Peyer's patch (tissue), 4 donors: ENCODE data around the gene ZNF526. TPM values are rescaled to one million over a fixed set of nuclear protein-coding genes. Genes with fewer than 3 reads are reported as not detected.

Experiments
- DNase-seq, 3 donors: peaks; one replicate each; pipeline ENCODE4 v3.0.0-alpha.2; 2017 to 2019
- H3K27ac ChIP-seq, 4 donors: fragments of 200-600 bp; sonication (generic); one replicate each; pipeline ENCODE4 v1.5.1; 2016 to 2019
- H3K27me3 ChIP-seq, 2 donors: fragments of 200-600 bp; sonication (generic); one replicate each; pipeline ENCODE4 v1.5.1; 2019
- H3K36me3 ChIP-seq, 3 donors: fragments of 200-600 bp; sonication (generic); one replicate each; pipeline ENCODE4 v1.5.1; 2016 to 2019
- H3K4me1 ChIP-seq, 4 donors: fragments of 200-600 bp; sonication (generic); one replicate each; pipeline ENCODE4 v1.5.1; 2016 to 2019
- H3K4me3 ChIP-seq, 4 donors: fragments of 200-600 bp; sonication (generic); 1 replicate in 3 of 4; 2 replicates in 1 of 4; pipeline ENCODE4 v1.5.1; 2016 to 2019; ENCODE audit warnings: mild to moderate bottlenecking in 1 of 4
- H3K9me3 ChIP-seq, 4 donors: fragments of 200-600 bp; sonication (generic); one replicate each; pipeline ENCODE4 v1.5.1; 2016 to 2019; ENCODE audit warnings: mild to moderate bottlenecking in 1 of 4
- CTCF ChIP-seq, 6 experiments: fragments of 450-650 bp in 4 of 6; fragments of 200-600 bp in 2 of 6; sonication (generic) in 1 of 6; IDR thresholded peaks; one replicate each; pipeline ENCODE4 v1.5.1; 2017 to 2019; ENCODE audit warnings: antibody characterized with exemption in 6 of 6, mild to moderate bottlenecking in 3 of 6, moderate library complexity in 1 of 6
- POLR2A ChIP-seq, 2 donors: fragments of 450-650 bp; IDR thresholded peaks; one replicate each; pipeline ENCODE4 v1.5.1; 2017; ENCODE audit warnings: antibody characterized with exemption in 2 of 2, mild to moderate bottlenecking in 2 of 2, moderate library complexity in 2 of 2
- total RNA-seq, 4 donors: library from RNA; depleted of rRNA; stranded (reverse); fragments of >200 nt; gene quantifications; one replicate each; pipeline ENCODE4 v1.1.0, GENCODE V29; 2016

Gene ZNF526, protein sequence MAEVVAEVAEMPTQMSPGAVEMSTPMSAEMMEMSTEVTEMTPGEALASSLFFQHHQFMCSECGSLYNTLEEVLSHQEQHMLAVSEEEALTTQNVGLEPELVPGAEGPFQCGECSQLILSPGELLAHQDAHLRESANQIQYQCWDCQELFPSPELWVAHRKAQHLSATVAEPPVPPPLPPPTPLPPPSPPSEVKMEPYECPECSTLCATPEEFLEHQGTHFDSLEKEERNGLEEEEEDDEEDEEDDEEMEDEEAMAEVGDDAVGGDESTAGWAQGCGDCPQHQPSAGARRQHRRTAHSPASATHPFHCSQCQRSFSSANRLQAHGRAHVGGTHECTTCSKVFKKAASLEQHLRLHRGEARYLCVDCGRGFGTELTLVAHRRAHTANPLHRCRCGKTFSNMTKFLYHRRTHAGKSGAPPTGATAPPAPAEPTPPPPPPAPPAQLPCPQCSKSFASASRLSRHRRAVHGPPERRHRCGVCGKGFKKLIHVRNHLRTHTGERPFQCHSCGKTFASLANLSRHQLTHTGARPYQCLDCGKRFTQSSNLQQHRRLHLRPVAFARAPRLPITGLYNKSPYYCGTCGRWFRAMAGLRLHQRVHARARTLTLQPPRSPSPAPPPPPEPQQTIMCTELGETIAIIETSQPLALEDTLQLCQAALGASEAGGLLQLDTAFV
- 10 to 100 TPM in 3 of 4 donors, 1 to 10 TPM in 1; 9.1 to 14.0 (median 12.3) TPM for total RNA-seq

DNA sequence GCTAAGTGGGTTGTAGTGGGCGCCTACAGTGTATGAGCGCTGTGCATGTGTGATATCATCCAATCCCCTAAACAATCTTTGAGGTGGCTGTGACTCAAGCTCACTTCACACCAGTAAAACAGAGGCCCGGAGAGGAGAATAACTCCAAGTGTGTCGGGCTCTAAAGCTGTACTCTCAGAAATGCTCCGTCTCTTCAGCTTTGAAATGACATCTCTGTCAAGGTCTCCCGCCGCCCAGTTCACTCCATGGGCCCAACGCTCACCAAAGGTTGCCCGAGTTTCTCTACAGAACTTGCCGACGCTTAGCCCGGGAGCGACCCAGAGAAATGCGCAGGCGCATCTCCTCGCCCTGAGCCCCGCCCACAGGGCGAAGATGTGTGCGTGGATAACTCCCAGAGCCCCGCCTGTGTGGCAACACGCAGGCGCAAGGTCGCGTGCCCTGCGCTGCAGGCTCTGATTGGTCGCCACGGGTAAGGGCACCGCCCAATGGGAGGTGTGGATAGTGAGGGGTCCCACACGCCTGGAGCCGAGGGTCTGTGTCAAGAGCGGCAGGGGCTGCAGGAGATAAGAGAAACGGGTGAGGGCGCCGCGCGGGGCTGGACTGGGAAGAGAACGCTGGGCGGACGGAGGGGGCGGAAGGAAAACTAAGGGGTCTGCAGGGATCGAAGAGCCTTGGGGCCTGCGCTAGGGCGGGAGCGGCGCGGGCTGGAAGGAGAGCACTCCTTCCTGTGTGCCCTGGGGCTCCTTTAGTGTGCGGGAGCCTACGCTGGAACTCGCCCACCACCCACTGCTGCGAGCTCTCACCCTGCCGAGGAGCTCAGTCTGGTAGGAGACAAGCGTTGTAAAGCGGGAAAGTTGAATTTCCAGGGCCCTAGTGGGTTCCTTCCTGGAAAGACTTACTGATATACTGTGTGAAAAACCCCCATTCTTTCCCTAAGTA, at the start of gene ZNF526:
Gene ZNF526 (plus strand): TSS at position 501 of the 939 bp plus-strand sequence. CDS start 4,092 bp downstream, outside the sequence.
- H3K27ac ChIP-seq: peak within 1 kb of the TSS; percentile 80 to 90 (median 86)
- peak in 1 of 6 experiments; percentile 10 for TF ChIP-seq CTCF (IDR thresholded peaks at IDR 0.05)
- TF ChIP-seq POLR2A (IDR thresholded peaks at IDR 0.05): peak; percentile 60 to 62
- peak; percentile 97 to 99 (median 98) for DNase-seq
- peaks cover 0 to 14% (median 0%) of the 10 kb centered on the region in 3 donors for H3K36me3 ChIP-seq
- no peaks in the 10 kb centered on the region for H3K27me3 ChIP-seq
- H3K9me3 ChIP-seq: no peaks in the 10 kb centered on the region
- peak within 1 kb of the TSS; percentile 63 to 77 (median 74) for H3K4me3 ChIP-seq
- peaks cover 0 to 49% (median 24%) of the 10 kb centered on the region in 4 donors for H3K4me1 ChIP-seq

GRCh38 chr19:42170715-42171114, 49.4 kb upstream of the ZNF526 start:
- Histone ChIP-seq H3K36me3 (no peaks in the 10 kb centered on the region), H3K4me1 (peaks cover 0 to 3% (median 1%) of the 10 kb centered on the region in 4 donors), H3K9me3 (no peaks in the 10 kb centered on the region), H3K4me3 (no peak overlapping the region), H3K27me3 (no peaks in the 10 kb centered on the region), H3K27ac (no peak overlapping the region)
- TF ChIP-seq POLR2A (IDR thresholded peaks at IDR 0.05) (no peak), CTCF (IDR thresholded peaks at IDR 0.05) (no peak)
- DNase-seq: no peak

DNA sequence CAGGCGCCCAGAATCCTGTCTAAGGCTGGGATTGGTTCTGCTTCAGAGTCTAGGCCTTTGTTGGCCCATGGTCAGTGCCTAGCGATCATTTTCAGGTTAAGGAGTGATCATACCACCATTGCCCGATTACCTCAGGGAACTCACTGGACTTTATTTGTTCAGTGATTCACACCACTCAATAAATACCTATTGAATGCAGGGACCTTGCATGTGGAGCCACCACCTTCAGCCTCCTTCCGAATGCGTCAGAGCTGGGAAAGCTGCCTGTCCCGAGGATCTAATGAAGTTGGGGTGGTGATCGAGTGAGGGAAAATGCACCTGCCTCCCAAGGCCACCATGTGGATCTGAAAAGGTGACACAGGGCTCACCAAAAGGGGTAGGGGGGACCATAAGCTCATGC, 47.9 kb upstream of the ZNF526 start:
- H3K36me3 ChIP-seq: no peaks in the 10 kb centered on the region
- no peak overlapping the region for H3K4me3 ChIP-seq
- peaks cover 0 to 3% of the 10 kb centered on the region in 2 donors for H3K27me3 ChIP-seq
- TF ChIP-seq CTCF (IDR thresholded peaks at IDR 0.05): no peak
- TF ChIP-seq POLR2A (IDR thresholded peaks at IDR 0.05): no peak
- peaks cover 0 to 15% (median 10%) of the 10 kb centered on the region in 4 donors for H3K4me1 ChIP-seq
- no peaks in the 10 kb centered on the region for H3K9me3 ChIP-seq
- H3K27ac ChIP-seq: no peak overlapping the region
- DNase-seq: no peak

GRCh38 chr19:42173695-42174094, 46.4 kb upstream of the ZNF526 start:
- H3K4me1 ChIP-seq: peaks cover 0 to 15% (median 12%) of the 10 kb centered on the region in 4 donors
- no peak for DNase-seq
- H3K27ac ChIP-seq: no peak overlapping the region
- H3K4me3 ChIP-seq: no peak overlapping the region
- H3K27me3 ChIP-seq: peaks cover 0 to 10% of the 10 kb centered on the region in 2 donors
- H3K9me3 ChIP-seq: no peaks in the 10 kb centered on the region
- H3K36me3 ChIP-seq: no peaks in the 10 kb centered on the region
- TF ChIP-seq POLR2A (IDR thresholded peaks at IDR 0.05): no peak
- no peak for TF ChIP-seq CTCF (IDR thresholded peaks at IDR 0.05)

DNA sequence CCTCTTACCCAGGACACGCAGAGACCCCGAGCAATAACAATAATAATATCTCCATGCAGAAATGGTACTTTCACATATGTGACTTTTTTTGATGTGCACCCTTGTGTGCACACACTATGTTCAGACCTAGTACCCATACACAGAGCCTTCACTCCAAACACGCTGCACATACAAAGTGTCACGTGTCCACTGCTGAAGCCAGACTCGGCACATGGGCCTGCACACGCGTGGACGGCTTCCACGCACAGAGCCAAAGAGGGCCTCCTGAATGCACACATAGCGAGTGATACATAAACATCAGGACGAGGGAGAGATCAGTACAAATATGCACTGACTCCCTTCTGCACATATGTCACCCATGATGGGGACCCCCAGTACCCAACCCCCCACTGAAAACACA, 45.9 kb upstream of the ZNF526 start:
- DNase-seq: no peak
- peaks cover 0 to 15% (median 12%) of the 10 kb centered on the region in 4 donors for H3K4me1 ChIP-seq
- H3K27me3 ChIP-seq: peaks cover 0 to 10% of the 10 kb centered on the region in 2 donors
- H3K4me3 ChIP-seq: no peak overlapping the region
- TF ChIP-seq POLR2A (IDR thresholded peaks at IDR 0.05): no peak
- TF ChIP-seq CTCF (IDR thresholded peaks at IDR 0.05): no peak
- no peak overlapping the region for H3K27ac ChIP-seq
- no peaks in the 10 kb centered on the region for H3K36me3 ChIP-seq
- no peaks in the 10 kb centered on the region for H3K9me3 ChIP-seq
